Skin of body (tissue), 2 donors: Measurements from ENCODE around the gene CTU1. TPM values are rescaled to one million over a fixed set of nuclear protein-coding genes. Genes with fewer than 3 reads are reported as not detected.

Experiments used
- DNase-seq: peaks from one replicate; lab custom pipeline; 2025; lab: John Stamatoyannopoulos, UW
- total RNA-seq: library from RNA; depleted of rRNA; stranded (reverse); fragments of >200 nt; gene quantifications from one replicate; pipeline ENCODE4 v1.2.3, GENCODE V29; 2014

Gene CTU1
- total RNA-seq, 1 donor from 2014 or later: 2.4 TPM

DNA sequence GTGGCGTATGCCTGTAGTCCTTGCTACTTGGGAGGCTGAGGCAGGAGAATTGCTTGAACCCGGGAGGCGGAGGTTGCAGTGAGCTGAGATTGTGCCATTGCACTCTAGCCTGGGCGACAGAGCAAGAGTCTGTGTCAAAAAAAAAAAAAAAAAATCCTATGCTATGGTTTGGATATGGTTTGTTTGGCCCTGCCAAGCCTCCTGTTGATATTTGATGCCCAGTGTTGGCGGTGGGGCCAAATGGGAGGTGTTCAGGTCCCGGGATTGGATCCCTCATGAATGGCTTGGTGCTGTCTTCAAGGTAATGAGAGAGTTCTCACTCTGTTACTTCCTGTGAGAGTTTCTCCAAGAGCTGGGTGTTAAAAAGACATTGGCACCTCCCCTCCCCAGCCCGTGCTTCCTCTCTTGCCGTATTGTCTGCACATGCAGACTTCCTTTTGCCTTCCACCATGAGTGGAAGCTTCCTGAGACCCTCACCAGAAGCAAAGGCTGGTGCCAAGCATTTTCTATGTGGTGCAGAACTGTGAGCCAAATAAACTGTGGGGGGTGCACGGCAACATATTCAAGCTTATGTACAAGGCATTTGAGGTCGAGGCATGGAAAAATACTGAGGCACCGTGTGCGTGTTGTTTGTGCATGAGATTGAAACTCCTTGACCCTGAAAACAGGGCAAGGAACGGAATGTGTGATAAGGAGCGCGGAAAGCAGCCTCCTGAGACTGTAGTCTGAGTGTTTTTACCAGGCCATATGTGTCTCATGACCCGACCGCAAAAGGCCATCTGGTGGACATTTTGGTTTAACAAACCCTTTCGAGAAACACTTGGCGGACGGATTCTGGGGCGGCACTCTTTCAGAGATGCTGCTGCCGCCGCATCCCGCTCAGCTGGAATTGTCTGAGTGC is 23.8 kb upstream of the CTU1 start:
- DNase-seq: no peak

- no peak for DNase-seq
These were observed 21.5 kb upstream of the CTU1 start for GRCh38 chr19:51129716-51130115.

DNA sequence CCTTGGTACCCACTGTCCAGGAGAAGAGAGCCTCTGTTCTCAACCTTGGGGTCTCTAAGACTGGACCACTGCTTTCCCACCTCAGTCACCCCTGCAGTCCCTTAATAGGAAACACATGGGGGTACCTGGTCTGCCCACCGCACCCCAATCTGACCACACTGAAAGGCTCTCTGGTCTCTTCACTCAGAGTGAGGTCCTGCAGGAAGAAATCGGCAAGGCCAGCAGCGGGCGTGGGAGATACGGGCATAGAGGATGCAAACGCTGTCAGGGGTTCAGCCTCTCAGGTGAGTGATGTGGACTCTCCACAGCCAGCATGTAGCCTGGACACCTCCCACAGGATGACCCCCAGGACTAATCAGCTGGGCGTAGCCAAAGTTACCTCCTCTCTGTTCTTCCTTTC is 20.0 kb upstream of the CTU1 start:
- DNase-seq: no peak

DNA sequence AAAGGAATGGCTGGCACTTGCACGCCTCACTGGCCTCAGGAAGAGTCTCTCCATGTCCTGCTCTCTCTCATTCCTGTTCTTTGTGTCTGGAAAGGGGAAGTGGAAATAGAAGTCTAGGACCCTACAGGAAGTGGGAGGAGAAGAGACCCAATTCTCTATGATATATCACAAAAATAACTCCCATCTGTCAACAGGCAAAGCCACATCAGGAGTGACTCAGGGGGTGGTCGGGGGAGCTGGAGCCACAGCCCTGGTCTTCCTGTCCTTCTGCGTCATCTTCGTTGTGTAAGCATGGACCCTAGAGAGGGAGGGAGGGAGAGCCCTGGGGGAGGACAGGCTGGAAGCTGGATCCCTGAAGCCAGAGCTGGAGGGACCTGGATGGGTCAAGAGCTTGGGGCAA is 19.5 kb upstream of the CTU1 start:
- no peak for DNase-seq

DNA sequence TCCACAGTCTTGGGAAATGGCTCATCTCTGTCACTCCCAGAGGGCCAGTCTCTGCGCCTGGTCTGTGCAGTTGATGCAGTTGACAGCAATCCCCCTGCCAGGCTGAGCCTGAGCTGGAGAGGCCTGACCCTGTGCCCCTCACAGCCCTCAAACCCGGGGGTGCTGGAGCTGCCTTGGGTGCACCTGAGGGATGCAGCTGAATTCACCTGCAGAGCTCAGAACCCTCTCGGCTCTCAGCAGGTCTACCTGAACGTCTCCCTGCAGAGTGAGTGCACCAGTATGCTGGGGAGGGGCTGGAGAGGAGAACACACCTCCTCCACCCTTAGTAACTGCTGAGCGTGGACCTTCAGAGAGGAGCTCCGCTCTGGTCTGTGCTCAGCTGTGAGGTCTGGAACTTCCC is 18.8 kb upstream of the CTU1 start:
- no peak for DNase-seq

GRCh38 chr19:51125421-51126075 is 17.3 kb upstream of the CTU1 start:
- no peak for DNase-seq

GRCh38 chr19:51124729-51125128 is 16.5 kb upstream of the CTU1 start, which contains the start of gene SIGLEC9:
TSS of gene SIGLEC9 (plus strand) at chr19:51124906. CDS start at chr19:51124975, 69 bp downstream.
- DNase-seq: no peak

DNA sequence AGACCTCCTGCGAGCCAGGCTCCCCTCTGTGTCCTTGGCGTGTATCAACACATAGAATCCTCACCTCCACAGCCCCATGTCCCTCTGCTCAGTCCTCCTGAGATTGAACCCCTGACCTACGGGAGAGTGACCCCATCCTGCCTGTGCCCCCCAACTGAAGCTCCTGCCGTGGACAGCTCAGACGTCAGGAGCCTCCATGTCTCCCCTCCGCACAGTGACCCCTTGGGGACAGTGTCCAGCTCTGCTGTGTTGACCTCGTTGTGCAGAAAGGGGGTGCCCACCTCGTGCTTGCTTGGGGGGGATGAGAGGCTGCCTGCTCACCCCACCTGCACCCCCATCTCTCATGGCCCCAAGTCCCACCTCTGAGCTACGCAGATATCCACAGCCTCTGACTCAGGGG is 16.0 kb upstream of the CTU1 start:
- no peak for DNase-seq

DNA sequence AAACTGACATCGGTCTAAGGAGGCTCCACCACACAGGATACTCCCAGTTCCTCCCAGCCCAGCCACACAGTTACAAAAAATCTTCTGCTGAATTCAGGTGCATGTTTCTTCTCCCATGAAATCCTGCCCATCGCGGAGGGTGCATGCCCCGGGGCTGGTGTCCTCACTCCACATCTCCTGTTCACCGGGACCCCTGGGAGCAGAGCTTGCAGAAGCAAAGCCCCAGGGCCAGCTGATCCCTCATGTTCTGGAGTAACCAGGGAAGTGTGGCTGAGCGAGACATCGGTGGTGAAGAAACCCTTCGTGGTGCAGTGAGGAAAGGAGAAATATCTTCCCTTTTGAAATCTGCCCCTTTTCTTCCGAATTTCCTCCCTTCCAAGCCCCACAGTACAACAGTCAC is 15.6 kb upstream of the CTU1 start:
- DNase-seq: no peak

DNA sequence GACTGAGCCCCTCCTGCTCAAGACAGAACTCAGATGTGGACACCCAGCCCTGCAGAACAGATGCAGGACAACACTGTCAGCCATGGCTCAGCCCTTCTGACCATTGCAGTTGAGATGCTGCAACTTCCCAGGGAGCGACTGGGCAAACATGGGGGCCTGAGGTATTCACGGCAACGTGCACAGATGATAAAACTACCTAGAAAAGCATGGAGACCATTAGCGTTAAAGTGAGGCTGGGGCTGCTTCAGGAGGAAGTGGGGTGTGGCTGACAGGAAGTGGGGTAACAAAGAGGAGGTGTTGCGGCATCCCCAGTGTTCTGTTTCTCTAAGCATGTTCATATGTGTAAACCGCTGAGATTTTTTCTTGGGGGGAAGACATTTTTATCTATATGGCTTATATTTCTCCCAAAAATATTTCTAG is 15.2 kb upstream of the CTU1 start:
- no peak for DNase-seq

DNA sequence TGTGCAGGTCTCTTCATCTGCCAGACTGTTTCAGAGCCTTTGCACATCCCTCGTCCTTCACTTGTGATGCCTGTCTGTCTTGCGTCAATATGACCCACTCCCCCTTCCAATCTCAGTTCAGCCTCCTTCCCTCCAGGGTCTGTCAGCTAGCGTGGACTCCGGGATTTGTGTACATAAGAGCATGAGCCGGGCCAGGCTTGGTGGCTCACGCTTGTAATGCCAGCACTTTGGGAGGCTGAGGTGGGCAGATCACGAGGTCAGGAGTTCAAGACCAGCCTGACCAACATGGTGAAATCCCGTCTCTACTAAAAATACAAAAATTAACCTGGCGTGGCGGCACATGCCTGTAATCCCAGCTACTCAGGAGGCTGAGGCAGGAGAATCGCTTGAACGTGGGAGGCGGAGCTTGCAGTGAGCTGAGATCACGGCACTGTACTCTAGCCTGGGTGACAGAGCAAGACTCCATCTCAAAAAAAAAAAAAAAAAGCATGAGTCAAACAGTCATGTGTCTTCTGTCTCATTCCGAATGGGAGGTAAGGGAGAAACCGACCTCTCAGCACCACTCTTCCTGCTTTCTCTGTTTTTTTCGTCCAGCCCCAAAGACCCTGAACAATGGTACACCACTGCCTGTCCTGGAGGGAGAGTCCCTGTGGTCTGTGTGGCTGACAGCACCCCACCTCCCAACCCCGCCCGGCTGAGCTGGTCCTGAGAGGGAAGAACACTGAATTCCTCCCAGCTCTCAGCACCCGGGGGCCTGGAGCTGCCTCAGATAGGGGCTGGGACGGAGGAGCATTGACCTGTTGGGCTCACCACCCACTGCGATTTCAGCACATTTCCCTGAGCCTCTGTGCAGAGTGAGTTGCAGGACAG is 14.1 kb upstream of the CTU1 start:
- DNase-seq: no peak

GRCh38 chr19:51121257-51121656 is 13.0 kb upstream of the CTU1 start:
- DNase-seq: no peak

DNA sequence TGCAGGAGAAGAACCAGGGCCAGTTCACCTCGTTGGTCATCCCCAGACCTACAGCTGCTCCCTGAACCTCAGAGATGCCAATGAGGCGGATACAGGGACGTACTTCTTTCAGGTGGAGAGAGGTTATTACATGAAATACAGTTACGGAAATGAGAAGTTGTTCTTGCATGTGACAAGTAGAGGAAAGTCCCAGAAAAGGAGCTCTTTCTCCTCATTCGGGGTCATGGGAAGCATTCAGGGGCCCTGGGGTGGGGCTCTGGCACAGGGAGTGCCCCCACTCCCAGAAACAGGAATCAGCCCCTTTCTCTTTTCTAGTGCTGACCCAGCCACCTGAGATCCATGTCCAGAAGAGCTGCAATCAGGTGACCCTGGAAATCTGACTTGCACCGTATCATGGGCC is 12.0 kb upstream of the CTU1 start:
- DNase-seq: no peak

- no peak for DNase-seq
These were observed 11.4 kb upstream of the CTU1 start for GRCh38 chr19:51119611-51120010.

- no peak for DNase-seq
These were observed 10.9 kb upstream of the CTU1 start for GRCh38 chr19:51119101-51119500.

GRCh38 chr19:51116736-51117286 is 8.6 kb upstream of the CTU1 start:
- no peak for DNase-seq

DNA sequence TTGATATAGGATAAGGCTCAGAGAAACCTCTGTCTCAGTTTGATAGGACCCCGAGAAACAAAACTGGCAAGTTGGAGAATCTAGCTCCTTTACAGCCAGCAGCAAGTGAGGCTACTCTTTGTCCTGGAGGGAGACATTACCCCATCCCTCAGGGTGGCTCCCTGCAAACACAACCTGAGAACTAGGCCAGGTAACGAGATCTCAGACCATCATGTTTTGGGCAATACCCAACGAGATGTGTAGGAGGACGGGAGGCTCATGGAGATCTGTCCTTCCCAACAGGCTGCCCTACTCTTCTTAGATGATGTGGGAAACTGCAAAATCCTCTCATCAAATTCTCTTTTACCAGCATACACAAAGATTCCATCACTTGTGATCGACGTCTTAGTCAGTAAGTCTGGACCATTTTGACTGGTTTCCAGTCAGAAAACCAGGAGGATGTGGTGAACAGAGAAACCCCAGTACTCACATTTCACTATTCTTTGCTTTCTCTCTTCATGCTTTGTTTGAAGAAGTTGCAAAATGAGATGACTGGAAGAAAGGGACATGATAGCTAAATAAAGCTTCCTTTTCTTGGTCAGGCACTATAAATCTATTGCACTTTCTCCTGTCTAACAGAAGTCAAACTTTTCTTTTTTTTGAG is 6.0 kb upstream of the CTU1 start:
- DNase-seq: no peak

- no peak for DNase-seq
These were observed 3.4 kb upstream of the CTU1 start for GRCh38 chr19:51111606-51112005.

- DNase-seq: no peak
These were observed 2.4 kb upstream of the CTU1 start for GRCh38 chr19:51110666-51110971.

- DNase-seq: no peak
These were observed 567 bp upstream of the CTU1 start for GRCh38 chr19:51108805-51109146.

- DNase-seq: no peak
These were observed 673 bp downstream of the CTU1 start for GRCh38 chr19:51107406-51108065.
